HG03280 (cell line): ENCODE results near the gene SPTBN5.

ENCODE experiments used
- ATAC-seq: cut with Tn5 transposase; IDR thresholded peaks from one replicate; pipeline ENCODE4 v1.9.1; 2021; ENCODE audit warnings: mild to moderate bottlenecking, moderate library complexity; ENCODE audit not compliant: unreplicated experiment

The SPTBN5 gene

GRCh38 chr15:41827290-41827879, 66.5 kb downstream of the SPTBN5 start:
- no peak for ATAC-seq

DNA sequence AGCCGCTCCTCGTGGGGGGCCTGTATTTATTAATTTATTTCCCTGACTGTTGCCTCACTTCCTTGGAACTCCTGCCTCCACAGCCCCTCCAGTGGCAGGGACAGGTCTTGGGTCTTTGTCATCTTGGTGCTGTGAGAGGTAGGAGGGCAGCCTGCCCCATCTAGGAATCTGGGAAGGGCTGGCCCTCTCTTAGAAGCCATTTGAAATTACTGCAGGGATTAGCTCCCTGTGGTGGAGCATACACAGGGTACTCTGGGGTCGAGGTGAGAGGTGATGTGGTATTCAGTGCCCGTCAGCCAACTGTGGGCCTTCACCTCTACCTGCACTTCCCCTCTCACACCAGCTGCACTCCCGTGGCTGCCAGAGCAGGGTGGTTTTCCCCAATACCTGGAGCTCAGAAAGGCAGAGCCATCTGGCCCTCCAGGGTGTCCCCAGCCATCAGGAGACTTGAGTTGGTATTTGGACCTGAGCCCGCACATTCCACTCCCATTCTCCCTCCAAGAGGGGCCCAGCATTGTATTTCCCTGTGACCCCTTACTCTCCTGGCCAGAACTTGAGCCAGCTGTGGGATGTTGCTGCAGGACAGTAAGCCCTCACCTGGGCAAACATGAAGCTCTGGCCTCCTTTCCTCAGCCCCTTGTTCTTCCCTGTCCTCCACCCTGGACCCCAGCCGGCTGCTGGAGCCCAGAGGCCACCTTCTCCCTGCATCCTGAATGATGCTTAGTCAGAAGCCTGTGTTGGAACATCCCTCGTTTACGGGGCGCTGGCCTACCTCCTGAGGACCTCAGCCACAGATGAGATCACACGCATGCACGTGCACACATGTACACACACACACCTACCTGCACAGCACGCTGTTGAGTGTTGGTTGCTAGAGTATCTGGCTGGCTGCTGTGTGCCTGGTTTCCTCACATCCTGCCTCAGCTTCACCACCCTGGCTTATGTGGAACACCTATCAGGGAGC, 68.0 kb downstream of the SPTBN5 start:
- no peak for ATAC-seq

DNA sequence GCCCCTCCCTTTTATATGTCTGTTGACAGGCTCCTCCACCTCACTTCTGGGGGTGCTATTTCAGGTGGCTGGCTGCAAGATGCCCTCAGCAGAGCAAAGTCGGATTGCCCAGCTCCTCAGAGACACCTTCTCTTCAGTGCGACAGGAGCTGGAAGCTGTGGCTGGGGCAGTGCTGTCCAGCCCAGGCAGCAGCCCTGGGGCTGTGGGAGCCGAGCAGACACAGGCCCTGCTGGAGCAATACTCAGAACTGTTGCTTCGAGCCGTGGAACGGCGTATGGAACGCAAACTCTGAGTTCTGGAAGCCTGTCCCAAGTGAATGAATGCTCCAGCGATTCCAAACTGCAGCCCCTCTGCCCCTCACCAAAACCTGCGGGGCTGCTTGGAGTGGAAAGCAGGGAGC, 68.7 kb downstream of the SPTBN5 start:
- ATAC-seq, result no peak

- no peak for ATAC-seq
These were observed 69.6 kb downstream of the SPTBN5 start for GRCh38 chr15:41824062-41824745.

GRCh38 chr15:41823502-41823901, 70.4 kb downstream of the SPTBN5 start:
- ATAC-seq, result no peak

DNA sequence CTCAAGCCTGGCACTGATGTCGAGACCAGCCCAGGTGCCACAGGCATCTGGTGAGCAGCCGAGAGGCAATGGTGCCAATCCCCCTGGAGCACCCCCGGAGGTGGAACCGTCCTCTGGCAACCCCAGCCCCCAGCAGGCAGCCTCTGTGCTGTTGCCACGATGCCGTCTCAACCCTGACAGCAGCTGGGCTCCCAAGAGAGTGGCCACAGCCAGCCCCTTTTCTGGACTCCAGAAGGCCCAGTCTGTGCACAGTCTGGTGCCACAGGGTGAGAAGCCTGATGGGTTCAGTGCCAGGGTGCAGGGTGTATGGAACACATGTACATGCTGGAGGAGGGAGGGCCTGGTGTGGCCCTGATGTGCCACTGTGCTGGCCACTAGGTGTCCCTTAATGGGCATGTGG, 70.9 kb downstream of the SPTBN5 start:
- ATAC-seq, result no peak

- no peak for ATAC-seq
These were observed 71.4 kb downstream of the SPTBN5 start for GRCh38 chr15:41822471-41822870.

- no peak for ATAC-seq
These were observed 72.0 kb downstream of the SPTBN5 start for GRCh38 chr15:41821831-41822230.

DNA sequence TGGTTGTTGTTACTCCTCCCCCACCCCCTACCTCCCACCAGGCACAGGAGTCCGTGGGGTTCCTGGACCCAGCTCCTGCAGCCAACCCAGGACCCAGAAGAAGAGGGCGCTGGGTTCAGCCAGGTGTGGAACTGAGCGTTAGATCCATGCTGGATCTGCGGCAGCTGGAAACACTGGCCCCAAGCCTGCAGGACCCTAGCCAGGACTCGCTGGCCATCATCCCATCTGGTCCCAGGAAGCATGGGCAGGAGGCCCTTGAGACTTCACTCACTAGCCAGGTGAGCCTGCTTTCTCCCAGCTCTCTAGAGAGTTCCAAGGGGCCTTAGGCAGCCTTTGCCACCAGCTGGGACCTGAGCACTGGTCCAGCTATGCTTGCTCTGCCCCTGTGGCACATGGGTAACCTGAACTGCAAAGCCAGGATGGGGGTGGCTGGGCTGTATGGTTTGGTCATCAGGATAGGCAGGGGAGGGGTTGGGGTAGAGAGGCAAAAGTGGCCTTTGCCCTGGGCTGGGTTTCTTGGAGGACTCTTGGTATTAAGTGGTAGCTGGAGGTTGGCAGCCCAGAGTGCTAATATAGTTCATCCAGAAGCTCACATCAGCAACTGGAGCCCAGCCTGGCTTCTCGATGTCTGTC, 72.9 kb downstream of the SPTBN5 start:
- ATAC-seq, result no peak

DNA sequence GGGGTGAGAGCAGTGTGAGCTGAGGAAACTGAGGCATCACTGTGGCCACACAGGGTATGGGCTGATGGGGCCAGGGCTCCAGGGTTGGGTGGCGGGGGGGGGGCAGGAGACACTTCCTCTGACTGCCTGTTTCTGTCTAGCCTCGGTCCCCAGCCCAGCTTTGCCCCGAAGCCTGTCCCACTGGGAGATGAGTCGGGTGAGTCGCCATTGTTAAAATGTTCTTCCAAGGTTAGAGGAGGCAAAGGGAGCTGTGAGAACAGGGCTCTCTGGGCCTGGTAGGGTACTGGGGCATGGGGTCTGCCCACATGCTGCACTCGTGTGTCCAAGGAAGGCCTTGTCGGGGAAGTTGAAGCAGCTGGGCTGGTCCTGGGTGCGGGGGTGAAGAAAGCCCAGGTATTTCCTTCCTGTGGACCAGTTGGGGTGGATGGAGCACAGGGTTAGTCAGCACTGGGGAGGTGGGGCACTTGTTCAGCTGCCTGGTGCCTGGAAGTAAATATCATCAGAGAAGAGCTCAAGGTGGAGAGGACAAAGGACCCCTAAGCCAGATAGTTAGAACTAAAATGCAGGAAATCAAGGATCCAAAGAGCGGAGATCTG, 74.3 kb downstream of the SPTBN5 start:
- ATAC-seq, result no peak

DNA sequence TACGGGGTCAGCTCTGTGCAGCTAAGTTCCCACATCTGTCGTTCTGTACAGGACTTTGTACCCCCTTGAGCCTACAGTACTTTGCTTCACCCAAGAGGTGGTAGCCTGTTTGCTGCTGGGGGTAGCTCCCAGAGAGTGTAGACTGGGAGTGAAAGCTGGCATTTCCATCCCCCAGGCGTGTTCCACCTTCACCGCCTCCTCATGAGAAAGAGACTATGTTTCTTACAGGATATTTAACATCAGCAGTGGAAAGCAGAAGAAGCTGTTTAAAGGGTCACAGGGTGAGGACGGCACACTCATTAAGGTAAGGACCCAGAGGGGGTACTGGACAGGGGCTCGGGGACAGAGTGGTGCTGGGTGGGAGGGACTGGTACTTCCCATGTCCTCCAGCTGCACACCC, 76.1 kb downstream of the SPTBN5 start:
- ATAC-seq, result no peak

- ATAC-seq, result no peak
These were observed 76.5 kb downstream of the SPTBN5 start for GRCh38 chr15:41817327-41817726.

GRCh38 chr15:41816788-41817187, 77.1 kb downstream of the SPTBN5 start:
- no peak for ATAC-seq

GRCh38 chr15:41814534-41814933, 79.3 kb downstream of the SPTBN5 start:
- no peak for ATAC-seq

DNA sequence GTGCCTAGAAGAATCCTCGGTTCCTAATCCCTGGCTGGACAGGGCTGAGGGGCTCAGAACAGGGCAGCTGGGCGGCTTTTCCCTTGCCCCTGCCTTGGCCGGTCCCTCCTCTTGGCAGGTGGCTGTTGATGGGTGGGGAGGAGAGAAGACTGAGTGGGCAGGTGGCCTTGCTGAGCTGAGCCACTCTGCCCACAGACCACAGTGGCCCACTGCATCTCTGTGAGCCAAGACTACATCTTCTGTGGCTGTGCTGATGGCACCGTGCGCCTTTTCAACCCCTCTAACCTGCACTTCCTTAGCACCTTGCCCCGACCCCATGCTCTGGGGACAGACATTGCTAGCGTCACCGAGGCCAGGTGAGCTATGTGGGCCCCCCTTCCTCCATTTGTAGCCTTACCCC, 80.4 kb downstream of the SPTBN5 start:
- ATAC-seq, result no peak

DNA sequence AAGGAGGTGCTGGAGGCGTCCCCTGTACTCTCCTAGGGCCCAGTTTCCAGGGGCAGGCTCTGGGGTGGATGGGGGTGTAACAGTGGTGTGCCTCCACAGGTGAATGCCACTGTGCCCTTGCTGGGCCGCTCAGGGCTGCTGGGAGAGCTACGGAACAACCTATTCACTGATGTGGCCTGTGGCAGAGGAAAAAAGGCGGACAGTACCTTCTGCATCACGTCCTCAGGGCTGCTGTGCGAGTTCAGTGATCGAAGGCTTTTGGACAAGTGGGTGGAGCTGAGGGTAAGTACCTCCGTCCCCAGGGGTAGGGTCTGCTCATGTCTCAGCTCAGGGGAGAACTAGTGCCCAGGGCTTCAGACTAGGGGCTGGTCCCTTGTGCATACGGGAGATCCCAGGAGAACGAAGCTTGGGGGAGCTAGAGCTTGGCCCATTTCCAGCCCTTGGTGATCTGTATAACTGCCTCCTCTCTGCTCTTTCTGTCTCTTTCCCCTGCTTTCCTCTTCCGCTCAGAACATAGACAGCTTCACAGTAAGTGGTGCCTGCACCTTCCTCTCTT, 81.0 kb downstream of the SPTBN5 start:
- no peak for ATAC-seq

DNA sequence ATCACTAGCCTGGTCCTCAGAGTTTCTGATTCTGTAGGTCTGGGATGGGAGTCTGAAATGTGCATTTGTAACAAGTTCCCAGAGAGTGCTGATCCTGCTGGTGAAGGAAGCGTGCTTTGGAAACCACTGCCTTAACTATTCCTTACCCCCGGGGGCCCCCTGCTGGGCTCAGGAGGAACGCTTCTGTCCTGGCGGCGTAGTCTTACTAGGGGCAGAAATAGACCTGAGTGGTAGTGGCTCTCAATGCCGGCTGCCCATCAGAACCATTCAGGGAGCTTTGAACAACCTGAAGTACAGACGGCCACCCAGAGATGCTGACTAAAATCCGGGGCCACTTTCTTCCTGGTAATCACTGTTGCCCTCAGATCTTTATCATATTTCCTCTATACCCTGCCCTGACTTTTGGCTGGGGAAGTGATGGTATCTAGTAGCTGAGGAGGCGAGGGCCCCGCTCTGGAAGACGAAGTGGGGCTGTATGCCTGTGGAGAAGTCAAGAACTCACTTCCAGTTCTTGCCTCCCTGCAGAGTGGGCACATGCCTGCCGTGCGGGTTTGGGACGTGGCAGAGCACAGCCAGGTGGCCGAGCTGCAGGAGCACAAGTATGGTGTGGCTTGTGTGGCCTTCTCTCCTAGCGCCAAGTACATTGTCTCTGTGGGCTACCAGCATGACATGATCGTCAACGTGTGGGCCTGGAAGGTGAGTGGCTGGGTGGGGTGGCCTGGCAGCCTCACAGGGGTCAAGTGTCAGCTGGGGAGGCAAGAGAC, 82.2 kb downstream of the SPTBN5 start:
- ATAC-seq, result no peak

- no peak for ATAC-seq
These were observed 83.0 kb downstream of the SPTBN5 start for GRCh38 chr15:41810651-41811431.
